SK-MEL-5 (cell line): ENCODE results near the gene ITGA11. TPM values are rescaled to one million over a fixed set of nuclear protein-coding genes. Genes with fewer than 3 reads are reported as not detected.

Source experiments
- DNase-seq: peaks from one replicate; pipeline ENCODE4 v3.0.0-alpha.2; 2016; ENCODE audit warnings: low read depth, low spot score
- in situ Hi-C: cut with HindIII; loops from 2 replicates; pipeline ENCODE4 v1.10.0; 2016; ENCODE audit warnings: low sequenced_read_pairs, high pct_unique_total_duplicates, low pct_unique_long_range_greater_than_20kb
- total RNA-seq: library from RNA; depleted of rRNA; stranded (reverse); fragments of >200 nt; shearing (Covaris generic); gene quantifications from 2 replicates; pipeline ENCODE4 v1.2.3, GENCODE V29; 2014; rRNA removed

Gene ITGA11
- total RNA-seq, 1 experiment from 2014 or later: not detected

- in situ Hi-C loops: no loop called here
- no peak for DNase-seq
Measured at GRCh38 chr15:68261980-68262379, 170.0 kb downstream of the ITGA11 start.

- no peak for DNase-seq
- in situ Hi-C loops: no loop called here
Measured at GRCh38 chr15:68261241-68261640, 170.7 kb downstream of the ITGA11 start.

- in situ Hi-C loops: no loop called here
- no peak for DNase-seq
Measured at GRCh38 chr15:68259883-68260282, 172.1 kb downstream of the ITGA11 start.

GRCh38 chr15:68258692-68259091, 173.3 kb downstream of the ITGA11 start:
- in situ Hi-C loops: no loop called here
- no peak for DNase-seq

- peak; percentile 87 for DNase-seq
Measured at GRCh38 chr15:68256675-68257450, 175.1 kb downstream of the ITGA11 start.

GRCh38 chr15:68252925-68253534, 178.9 kb downstream of the ITGA11 start:
- DNase-seq: peak; percentile 91
- in situ Hi-C loops: no loop called here

More at GRCh38 chr15:68256675-68257450, 175.1 kb downstream of the ITGA11 start:
- in situ Hi-C loops: no loop called here

- DNase-seq: no peak
- in situ Hi-C loops: no loop called here
Measured at GRCh38 chr15:68249058-68249713, 182.8 kb downstream of the ITGA11 start.

Other genes starting within 250 kb of the ITGA11 start
- gene CALML4, start 226.8 kb downstream of the ITGA11 start, total RNA-seq: 3.7 and 6.5 TPM in 2 replicates
- 52.4 and 57.6 TPM in 2 replicates for gene CLN6, start 202.4 kb downstream of the ITGA11 start, total RNA-seq
- gene FEM1B, start 154.4 kb downstream of the ITGA11 start, total RNA-seq: 53.4 and 56.6 TPM in 2 replicates
- gene CORO2B, start 146.8 kb upstream of the ITGA11 start, total RNA-seq: 0.13 TPM in 1 of 2 replicates, not detected in the other